Measurements from ENCODE around the gene TTPAL. TPM values are rescaled to one million over a fixed set of nuclear protein-coding genes. Genes with fewer than 3 reads are reported as not detected.
A peak's percentile ranks its signal among the peaks of the same experiment; 100 is the strongest.

TTPAL gene, protein sequence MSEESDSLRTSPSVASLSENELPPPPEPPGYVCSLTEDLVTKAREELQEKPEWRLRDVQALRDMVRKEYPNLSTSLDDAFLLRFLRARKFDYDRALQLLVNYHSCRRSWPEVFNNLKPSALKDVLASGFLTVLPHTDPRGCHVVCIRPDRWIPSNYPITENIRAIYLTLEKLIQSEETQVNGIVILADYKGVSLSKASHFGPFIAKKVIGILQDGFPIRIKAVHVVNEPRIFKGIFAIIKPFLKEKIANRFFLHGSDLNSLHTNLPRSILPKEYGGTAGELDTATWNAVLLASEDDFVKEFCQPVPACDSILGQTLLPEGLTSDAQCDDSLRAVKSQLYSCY
- total RNA-seq: 10 to 100 TPM; 11.1 to 16.3 (median 12.3) TPM
- polyA plus RNA-seq: 1 to 10 TPM; 3.5 to 5.9 (median 3.7) TPM
- long read RNA-seq, donor 1, full-length matches to known transcripts: 1 of 1 reads
- long read RNA-seq, donor 1, partial matches to known transcripts: 0 of 1 reads
- long read RNA-seq, donor 1, other reads (novel, unspliced or antisense): 0 of 1 reads
- long read RNA-seq, donor 2, full-length matches to known transcripts: 2 of 2 reads
- long read RNA-seq, donor 2, partial matches to known transcripts: 0 of 2 reads
- long read RNA-seq, donor 2, other reads (novel, unspliced or antisense): 0 of 2 reads

DNA sequence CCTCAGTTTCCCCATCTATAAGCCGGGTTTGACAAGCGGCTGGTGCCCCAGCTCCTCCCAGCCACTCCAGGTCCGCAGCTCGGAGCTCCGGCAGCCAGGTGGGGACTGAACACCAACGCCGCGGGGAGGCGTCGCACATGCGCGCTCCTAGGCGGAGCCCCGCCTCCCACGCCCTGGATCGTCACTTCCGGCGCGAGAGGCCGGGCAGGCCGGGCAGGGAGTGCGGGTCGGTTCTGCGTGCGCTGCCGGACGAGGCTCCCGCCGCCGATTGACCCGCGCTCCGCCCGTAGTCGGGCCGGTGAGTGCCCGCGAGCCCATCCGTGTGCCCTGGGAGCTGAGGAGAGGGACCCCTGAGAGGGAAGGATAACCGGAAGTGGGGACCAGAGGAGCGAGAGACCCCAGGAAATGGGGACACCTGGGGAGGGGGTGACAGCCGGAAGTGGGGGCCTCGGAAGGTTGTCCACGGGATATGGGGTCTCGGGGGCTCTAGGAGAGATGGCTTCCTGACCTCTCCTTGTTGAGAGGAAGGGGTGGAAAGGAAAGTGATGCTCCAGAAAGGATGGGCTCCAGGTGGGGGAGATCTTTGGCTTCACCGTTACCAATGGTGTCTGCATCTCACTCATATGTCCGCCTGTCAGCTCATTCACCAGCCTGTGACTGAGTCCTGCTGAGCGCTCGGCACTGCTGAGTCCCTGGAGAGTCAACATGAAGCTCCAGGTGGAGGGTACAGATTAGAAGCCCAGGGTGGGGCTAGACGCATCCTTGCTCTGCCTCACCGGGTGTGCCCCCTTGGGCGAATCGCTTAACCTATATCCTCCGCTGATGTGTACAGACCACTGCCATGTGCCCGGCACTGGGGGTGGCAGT lies at the start of gene TTPAL:
TTPAL (plus strand) TSS at position 181 of the 867 bp plus-strand sequence. CDS start 4,126 bp downstream, outside the sequence.
- Histone ChIP-seq H3K4me3 (peak within 1 kb of the TSS; percentile 53 to 80 (median 61)), H3K9me3 (no peaks in the 10 kb centered on the region), H3K27me3 (replicated peaks in 1 of 7) (no peaks in the 10 kb centered on the region), H3K27ac (peak within 1 kb of the TSS; percentile 85 to 97 (median 93)), H3K36me3 (peaks cover 0 to 16% (median 8%) of the 10 kb centered on the region in 6 donors), H3K4me1 (peaks cover 4 to 57% (median 31%) of the 10 kb centered on the region in 6 donors)
- DNase-seq: peak; percentile 98
- WGBS, 5 donors: 2 to 6% (median 3%) methylated on average over 36 to 55 of the region's 55 CpGs
- intact Hi-C loops (cut with DNase I; ENCODE audit: low total_unique reads): loop anchor here (5.0 kb wide), 1 partner anchor 131 kb away; no protein-coding TSS in a partner anchor
- TF ChIP-seq, protein P1, sequence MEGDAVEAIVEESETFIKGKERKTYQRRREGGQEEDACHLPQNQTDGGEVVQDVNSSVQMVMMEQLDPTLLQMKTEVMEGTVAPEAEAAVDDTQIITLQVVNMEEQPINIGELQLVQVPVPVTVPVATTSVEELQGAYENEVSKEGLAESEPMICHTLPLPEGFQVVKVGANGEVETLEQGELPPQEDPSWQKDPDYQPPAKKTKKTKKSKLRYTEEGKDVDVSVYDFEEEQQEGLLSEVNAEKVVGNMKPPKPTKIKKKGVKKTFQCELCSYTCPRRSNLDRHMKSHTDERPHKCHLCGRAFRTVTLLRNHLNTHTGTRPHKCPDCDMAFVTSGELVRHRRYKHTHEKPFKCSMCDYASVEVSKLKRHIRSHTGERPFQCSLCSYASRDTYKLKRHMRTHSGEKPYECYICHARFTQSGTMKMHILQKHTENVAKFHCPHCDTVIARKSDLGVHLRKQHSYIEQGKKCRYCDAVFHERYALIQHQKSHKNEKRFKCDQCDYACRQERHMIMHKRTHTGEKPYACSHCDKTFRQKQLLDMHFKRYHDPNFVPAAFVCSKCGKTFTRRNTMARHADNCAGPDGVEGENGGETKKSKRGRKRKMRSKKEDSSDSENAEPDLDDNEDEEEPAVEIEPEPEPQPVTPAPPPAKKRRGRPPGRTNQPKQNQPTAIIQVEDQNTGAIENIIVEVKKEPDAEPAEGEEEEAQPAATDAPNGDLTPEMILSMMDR (IDR thresholded peaks at IDR 0.05 in 8 of 11, conservative IDR thresholded peaks at IDR 0.05 in 3 of 11): peak in 10 of 11 experiments; percentile 18 to 68 (median 45)
- TF ChIP-seq POLR2AphosphoS5 (IDR thresholded peaks at IDR 0.05) (peak; percentile 100), POLR2A (IDR thresholded peaks at IDR 0.05) (peak in 2 of 3 donors; percentile 95)

DNA sequence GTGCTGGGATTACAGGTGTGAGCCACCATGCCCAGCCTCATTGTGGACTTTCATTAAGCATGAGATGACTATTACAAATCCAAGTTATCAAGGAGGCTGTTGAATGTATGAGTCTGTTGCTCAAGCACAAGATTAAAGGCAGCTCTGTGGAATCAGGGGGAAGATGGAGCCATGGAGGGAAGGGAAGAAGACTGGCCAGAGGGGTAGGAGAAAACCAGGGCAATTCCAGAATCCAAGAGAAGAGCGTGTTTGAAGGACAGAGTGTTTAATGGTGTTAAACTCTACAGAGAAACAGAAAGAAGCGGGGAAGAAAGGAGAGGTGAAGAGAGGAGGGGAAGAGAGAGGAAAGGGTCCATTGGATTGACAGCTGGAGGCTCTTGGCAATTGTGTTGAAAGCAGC lies 49.8 kb upstream of the TTPAL start:
- H3K9me3 ChIP-seq: no peaks in the 10 kb centered on the region
- TF ChIP-seq POLR2A (IDR thresholded peaks at IDR 0.05) (no peak), POLR2AphosphoS5 (IDR thresholded peaks at IDR 0.05) (no peak)
- TF ChIP-seq, protein P1 (IDR thresholded peaks at IDR 0.05 in 8 of 11, conservative IDR thresholded peaks at IDR 0.05 in 3 of 11): no peak
- peaks cover 0 to 39% (median 4%) of the 10 kb centered on the region in 7 donors for H3K27me3 ChIP-seq (replicated peaks in 1 of 7)
- no peak for DNase-seq
- H3K4me3 ChIP-seq: no peak overlapping the region
- no peak overlapping the region for H3K27ac ChIP-seq
- intact Hi-C loops (cut with DNase I; ENCODE audit: low total_unique reads): no loop called here
- no peaks in the 10 kb centered on the region for H3K4me1 ChIP-seq
- WGBS, 5 donors: 82 to 92% (median 85%) methylated on average over 2 of the region's 2 CpGs
- H3K36me3 ChIP-seq: no peaks in the 10 kb centered on the region

DNA sequence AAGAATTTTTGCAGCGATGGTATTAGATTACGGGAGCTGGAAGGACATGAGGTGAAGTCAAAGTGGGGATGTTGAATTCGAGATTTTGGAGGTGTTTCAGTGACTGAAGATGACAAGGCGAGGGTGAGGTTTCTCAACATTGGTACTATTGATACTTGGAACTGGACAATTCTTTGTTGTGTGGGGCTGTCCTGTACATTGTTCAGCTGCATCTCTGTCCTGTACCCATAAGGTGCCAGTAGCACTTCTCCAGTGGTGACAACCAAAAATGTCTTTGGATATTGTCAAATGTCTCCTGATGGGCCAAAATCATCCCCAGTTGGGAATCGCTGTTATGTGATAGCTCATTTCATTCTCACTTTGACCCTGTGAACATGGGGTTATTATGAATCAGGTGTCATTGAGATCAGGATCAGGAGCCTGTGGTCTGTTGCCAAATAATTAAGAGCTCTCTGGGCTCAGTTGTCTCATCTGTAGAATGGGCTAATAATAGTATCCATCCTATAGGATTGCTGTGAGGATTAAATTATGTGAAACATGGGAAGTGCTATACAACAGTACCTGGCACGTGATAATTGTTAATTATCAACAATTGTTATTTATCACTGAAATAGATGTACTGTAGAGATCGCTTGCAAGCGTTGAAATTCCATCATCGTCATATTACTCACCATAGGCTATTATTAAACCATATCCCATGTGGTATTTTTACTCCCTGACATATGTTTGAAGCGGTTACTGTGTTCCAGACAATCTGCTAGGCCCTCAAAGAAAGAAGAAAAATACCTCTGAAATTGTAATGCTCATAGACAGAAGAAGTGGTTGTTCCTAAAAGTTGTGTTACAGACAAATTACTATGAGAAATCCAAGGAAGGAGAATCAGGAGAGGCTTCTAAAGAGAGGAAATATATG lies 48.5 kb upstream of the TTPAL start:
- TF ChIP-seq POLR2AphosphoS5 (IDR thresholded peaks at IDR 0.05) (no peak), POLR2A (IDR thresholded peaks at IDR 0.05) (no peak)
- TF ChIP-seq, protein P1 (IDR thresholded peaks at IDR 0.05 in 8 of 11, conservative IDR thresholded peaks at IDR 0.05 in 3 of 11): no peak
- WGBS, 5 donors: 76 to 86% (median 80%) methylated on average over 10 of the region's 10 CpGs
- H3K4me3 ChIP-seq: no peak overlapping the region
- no peaks in the 10 kb centered on the region for H3K9me3 ChIP-seq
- peaks cover 0 to 50% (median 4%) of the 10 kb centered on the region in 7 donors for H3K27me3 ChIP-seq (replicated peaks in 1 of 7)
- intact Hi-C loops (cut with DNase I; ENCODE audit: low total_unique reads): no loop called here
- no peak overlapping the region for H3K27ac ChIP-seq
- no peaks in the 10 kb centered on the region for H3K4me1 ChIP-seq
- H3K36me3 ChIP-seq: no peaks in the 10 kb centered on the region
- DNase-seq: no peak

Measured in spleen (tissue), 13 donors.